HG03342 (cell line): ENCODE measurements around the gene TEX2.

ENCODE experiments used
- ATAC-seq: cut with Tn5 transposase; IDR thresholded peaks from one replicate; pipeline ENCODE4 v1.9.1; 2021; ENCODE audit warnings: mild to moderate bottlenecking, moderate library complexity; ENCODE audit not compliant: unreplicated experiment

The TEX2 gene

DNA sequence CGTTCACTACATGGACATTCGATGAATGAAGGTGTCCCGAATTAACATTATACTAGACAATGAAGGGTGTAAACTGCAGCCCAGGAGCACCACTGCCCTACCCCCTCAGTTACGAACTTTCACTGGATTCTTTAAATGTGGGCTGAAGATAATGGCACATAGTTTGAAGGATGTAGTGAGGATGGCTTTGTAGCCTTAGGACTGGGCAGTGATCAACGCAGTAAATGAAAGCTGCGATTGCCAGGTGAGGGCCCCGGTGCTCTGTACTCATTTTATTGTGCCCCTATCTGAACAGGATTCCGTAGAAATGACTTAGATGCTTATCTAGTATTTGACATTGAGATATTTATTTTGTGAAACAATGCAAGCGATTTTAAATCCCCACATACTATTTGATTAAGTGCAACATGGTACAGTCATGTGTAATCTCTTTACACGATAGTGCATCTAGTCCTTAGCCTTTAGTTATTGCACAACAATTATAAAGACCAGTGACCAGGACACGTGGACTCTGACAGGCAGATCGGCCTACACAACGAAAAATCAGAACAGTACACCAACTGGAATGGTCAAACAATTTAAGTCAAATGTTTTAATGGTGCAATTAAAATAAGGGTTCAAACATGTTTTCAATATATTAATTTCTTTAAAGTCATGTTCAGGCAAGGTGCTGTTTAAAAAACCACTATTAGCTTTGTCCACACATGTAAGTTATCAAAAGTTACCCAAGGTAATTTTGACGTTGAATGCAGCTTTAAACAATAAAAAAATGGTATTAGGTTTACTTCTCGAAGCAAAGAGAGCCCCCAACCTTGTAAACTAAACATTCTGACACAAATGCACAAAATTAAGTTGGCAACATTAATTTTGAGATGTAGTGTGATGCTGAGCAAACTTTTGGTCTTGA is 115.7 kb downstream of the TEX2 start:
- no peak for ATAC-seq

DNA sequence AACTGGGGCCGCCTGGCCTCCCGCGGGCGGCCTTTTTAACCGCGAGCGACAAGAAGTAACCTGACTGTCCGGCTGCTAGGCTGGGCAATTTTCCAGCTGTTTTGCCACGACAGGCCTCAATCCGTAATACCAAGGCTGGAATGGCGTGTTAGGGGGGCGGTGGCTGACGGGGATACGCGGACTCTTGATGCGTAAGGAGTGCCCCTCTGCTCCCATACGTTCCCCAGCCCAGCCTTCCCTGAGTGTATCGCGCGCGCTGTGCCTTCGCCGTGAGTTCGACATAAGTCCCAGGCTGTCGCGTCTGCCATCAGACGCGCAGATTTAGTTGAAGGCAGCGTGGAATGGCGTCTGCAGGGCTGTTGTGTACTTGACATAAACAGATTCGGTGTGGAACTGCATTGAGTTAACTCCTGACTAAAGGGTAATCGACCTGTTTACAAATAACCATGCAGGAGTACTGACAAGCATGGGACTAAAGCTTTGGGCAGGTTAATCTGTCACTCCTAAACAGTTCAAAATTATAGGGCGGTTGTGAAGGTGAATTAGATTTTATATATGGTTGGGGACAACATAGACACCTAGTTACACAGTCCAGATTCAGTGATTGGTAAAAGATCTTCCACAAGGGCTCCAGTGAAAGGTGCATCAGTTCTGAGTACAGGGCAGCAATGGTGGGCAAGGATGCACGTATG is 116.5 kb downstream of the TEX2 start:
- no peak for ATAC-seq

DNA sequence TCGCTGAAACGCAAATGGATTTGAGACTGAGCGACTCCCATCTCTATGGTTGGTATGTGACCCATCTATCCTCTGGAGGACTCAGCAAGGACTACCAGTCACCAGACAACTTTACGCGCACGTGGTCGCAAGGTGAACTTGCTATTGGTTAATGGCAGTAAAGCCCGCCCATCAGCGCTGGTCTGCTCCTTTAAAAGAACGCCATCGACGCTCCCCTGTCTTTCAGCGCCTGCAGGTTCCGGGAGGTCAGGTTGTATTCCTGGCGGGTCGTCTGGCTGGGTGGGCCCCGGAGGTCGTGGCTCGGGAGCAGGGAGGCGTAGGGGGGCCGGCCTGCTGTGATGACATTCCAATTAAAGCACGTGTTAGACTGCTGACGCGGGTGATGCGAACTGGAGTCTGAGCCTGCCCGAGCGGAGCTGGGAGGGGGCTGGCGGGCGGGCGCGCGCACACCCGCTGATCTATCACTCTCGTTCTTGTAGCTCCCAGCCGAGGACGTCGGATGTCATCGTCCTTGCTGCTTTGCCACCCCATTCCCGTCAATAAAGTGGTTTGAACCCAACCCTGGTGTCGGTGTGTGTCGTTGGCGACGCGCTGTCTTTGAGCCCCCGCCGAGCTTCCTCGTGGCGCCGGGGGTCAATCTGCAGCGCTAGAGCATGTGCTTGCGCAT is 117.2 kb downstream of the TEX2 start:
- peak; percentile 93 for ATAC-seq

DNA sequence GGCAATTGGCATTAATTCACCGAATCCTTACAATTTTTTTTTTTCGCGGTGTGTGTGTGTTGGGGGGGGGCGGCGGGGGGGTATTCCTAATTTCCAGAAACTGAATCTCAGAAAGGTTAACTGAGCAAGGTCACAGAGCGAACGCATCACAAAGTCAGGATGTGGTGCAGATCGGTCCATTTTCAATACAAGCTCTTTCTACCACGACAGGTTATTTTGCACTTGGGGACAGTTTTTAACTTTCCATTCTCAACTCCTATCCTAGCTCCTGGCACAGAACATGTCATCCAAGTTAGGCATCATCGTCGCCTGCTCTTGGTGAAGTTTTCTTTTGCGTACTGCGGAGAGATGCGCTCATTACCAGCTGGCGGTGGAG is 117.7 kb downstream of the TEX2 start:
- no peak for ATAC-seq

DNA sequence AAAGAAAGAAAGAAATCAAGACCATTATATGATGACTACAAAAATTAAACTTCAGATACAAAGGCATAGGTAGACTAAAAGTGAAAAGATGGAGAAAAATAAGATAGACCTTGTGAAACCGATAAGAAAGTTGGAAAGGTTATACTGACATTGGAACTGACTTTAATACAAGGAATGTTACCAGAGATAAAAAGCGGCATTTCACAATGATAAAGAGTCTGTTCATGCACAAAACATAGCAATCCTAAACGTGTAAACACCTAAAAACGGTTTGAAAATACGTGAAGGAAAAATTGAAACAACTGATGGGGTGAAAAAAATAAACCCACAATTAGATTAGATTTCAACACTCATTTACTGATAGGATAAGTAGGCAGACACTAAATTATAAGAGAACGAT is 123.5 kb downstream of the TEX2 start:
- ATAC-seq = no peak

DNA sequence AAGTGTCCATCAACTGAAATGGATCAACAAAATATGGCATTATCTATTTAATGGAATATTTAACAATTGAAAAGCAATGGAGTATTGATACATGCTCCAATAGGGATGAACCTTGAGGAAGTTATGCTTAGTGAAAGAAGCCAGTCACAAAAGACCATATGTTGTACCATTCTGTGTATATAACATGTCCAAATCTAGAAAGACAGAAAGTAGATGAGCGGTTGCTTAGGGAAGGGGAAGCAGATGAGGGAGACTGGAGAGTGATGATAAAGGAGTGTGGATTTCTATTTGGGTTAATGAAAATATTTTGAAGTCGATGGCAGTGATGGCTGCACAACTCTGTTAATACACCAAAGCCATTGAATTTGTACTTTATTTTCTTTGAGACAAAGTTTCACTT is 124.6 kb downstream of the TEX2 start:
- no peak for ATAC-seq

DNA sequence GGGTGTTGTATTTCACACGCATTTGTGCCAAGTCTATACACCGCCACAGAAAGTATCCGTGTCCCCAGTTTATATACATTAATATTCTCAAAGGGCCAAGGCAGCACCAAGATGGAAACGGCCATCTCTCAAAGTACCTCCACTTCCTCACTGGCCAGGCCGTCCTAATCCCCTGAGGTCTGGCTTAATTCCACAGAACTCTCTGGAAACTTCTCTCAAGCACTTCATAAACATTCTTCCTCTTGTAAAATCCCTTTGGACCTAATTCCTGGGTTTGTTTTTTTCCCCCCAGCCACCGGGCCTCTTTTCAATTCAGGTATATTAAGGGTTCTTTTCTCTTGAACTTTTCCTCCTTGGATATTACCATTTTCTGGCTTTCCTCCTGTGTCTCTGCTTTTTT is 128.1 kb downstream of the TEX2 start:
- no peak for ATAC-seq

DNA sequence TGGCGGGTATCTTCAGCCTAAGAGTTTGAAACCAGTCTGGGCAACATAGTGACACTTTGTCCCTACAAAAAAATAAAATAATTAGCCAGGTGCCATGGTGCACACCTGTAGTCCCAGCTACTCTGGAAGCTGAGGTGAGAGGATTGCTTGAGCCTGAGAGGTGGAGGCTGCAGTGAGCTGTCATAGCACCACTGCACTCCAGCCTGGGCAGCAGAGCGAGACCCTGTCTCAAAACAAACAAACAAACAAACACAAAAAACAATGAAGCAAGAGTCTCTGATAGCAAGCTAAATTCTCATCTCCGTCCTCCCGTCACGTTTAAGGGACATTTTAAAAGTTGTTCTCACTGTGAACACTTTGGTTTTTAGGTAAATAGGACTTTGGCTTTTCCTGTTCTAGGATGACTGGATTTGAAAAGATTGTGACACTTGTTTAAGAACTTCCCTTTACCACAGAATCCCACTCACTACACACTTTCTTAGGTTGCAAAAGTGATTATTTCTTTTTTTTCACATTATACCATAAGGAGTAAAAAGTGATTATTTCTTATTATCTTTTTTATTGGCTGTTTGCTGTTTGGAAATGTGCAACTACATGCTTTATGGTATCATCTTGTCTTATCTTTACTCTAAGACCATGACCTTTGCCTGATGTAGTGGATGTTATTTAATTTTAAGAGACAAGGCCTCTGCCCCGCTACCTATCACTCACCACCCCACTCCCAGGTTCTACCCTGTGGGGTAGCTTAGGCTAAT is 128.7 kb downstream of the TEX2 start:
- ATAC-seq = no peak

DNA sequence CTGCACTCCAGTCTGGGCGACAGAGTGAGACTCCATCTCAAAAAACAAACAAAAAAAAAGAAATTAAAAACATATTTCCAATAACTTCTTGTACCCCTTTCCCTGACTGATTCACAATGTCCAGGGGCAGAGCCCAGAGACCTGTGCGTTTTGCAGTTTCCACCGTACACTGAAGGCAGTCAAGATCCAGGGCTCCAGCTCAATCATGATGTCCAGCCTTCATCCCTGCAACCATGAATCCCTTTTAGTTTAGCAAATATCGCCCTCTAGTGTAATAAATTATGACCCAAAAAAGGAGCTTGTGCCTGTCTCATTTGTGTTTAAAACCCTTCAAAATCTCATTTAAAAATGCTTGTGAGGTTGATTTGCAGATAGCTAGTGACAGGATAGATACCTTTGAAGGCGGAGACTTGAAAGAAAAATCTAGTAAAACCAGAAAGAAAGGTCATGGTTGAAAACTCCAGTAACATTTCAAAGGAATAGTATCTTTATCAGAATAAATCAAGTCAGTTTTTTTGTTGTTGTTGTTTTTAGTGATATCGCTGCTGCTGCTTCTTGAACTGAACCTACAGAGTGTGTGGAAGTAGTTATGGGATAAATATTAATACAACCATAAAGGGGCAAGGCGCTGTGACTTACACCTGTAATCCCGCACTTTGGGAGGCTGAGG is 129.4 kb downstream of the TEX2 start:
- ATAC-seq = no peak

DNA sequence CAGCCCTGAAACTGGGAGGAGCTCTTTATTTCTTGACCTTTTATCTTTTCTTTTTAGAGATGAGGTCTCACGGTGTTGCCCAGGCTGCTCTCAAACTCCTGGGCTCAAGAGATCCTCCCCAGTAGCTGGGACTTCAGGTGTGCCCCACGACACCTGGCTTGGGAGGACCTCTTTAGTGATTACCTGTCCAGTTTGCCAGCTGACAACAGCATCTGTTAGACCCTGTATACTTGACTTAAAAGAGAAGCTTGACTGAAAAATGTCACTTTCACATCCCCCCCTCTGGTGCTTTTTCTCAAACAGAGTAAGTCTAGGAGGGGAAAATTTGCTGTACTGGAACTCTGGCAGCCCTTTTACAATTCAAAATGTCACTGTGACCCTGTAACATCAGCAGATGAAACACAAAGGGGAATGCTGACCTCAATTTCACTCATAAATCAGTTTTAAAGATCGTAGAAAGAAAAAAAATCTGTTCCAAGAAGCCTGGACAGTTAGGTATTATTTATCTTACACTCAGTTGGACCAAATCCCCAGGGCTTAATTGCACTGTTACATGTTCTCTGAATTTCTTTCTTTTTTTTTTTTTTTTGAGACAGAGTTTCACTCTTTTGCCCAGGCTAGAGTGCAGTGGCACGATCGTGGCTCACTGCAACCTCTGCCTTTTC is 131.3 kb downstream of the TEX2 start:
- ATAC-seq = no peak

DNA sequence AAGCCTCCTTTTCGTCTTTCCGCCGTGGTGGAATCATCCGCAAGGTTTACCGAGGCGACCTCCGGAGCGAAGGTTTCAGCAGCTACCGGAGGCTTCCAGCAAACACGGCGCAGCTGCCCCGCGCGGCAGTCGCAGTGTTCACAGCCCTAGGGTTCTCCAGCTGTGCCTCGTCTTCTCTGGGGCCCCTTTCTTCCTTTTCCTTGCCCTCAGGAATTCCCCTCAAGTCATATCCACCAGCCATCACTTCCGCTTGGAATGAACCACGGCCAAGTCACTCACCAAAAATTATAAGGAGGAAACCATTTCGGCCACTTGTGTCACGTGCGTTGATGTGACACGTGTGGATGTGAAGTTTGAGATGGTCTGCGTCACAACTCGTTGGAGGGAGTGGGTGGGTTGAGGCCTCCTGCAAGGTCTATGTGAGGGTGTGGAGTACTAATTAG is 132.5 kb downstream of the TEX2 start:
- peak; percentile 22 for ATAC-seq

DNA sequence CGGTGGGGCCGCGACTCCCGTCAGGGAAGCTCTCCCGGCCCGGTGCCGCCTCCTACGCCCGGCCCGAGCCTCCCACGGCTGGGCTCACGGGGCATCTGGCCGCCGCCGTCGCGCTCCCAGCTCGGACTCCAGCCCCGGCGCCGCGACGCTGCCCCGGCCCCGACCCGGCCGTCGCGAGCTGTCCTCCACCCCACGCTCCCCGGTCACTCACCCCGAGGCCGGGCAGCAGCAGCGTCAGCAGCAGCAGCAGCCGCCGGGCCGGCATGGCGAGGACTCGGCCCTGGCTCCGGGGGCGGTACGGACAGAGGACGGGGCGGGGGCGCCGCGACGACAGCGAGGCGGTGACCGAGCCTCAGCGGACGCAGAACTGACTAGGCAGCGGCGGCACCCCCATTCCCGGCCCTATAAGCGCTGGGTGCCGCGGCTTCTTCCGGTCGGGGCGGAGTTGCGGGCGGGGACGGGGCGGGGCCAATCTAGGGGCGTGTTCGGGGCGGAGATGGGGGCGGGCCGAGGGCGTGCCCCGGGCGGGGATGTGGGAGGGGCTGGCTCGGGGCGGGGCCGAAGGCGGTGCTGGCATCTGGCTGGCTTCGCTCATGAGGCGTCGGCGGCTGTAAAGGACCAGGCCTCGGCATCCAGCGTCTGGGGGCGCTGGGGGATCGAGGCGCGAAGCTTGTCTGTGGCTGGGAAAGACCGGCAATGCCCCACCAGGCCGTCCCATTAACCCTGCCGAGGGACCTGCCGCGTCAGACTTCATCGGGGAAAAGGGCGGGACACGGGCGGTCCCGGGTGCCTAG is 133.1 kb downstream of the TEX2 start, which contains the start of gene ERN1:
ERN1 (minus strand) TSS at position 380 of the 794 bp plus-strand sequence; CDS start at position 265, 115 bp downstream.
- ATAC-seq = peak; percentile 74

DNA sequence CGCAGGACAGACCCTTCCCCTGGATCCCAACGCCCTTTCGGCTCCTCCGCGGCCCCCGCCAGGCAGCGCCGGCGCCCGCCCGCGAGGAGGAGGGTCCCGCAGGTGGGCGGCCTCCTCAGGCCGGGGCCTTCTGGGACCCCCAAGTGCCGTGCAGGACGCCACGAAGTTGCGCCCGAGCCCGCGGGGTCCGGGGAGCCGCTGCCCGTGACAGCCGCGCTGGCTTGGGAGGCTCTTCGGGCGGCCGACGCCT is 133.6 kb downstream of the TEX2 start:
- ATAC-seq = no peak

DNA sequence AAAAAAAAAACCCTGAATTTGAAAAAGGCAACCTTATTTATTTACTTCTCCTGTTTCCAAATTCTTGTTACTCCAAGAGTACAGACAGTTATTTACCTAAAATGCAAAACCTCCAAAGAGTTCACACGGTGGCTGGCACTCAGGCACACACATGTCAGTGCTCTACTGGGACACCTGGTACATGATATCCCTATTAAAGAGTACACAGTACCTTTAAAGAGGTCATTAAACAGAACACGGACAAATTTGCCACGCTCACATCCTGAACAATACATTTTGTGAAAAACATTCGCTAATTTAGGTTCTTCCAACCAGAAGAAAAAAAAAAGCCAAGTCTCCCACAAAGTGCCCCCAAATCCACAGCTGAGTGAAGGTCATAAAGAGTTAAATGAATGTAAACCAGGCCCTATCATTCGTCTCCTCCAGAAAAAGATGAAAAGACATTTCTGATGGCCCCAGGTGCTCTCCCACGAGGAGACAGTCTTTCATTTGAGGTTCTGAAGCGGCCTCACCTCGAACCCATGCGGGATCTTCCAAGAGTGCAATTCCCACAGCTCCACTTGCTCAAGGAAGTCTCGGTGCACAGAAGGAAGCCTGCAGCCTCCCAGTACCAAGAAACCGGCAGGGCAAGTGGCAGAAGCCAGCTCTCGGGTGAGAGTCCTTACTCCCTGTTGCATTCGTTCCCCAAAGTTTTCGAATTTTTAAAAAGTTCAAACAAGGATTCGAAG is 134.1 kb downstream of the TEX2 start:
- ATAC-seq = no peak

DNA sequence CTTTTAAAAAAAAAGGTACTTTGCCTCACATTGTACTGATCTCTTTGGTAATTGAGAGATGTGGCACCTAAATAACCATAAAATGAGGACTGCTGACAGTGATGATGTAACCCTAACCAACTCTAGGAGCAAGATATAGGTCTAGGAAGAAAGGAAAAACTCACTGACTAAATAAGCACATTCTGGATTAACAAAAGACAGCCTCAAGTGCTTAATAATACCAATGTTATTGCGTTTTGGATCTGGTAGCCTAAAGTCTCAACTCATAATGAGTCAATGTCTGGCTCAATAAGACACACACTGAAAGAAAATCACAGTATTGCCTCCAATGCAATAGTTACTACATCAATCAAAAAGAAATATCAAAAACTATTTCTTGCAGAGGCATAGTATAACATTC is 136.1 kb downstream of the TEX2 start:
- ATAC-seq = no peak

DNA sequence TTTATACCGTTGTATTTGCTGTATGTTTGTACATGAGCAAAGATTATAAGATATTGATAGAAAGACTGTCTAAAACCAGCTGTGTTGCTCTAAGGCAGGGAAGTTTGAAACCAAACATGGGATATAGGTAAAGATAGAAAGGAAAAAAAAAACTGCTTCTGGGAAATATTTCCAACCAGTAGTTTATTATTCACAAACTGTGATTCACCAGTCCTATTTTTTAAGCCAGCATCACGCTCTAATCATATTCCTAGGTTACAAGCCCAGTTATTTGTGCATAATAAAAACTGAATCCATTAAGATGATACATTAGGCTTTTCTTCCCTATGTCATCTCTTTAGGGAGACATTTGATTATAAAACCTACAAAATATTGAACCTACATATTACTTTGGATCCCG is 137.1 kb downstream of the TEX2 start:
- no peak for ATAC-seq

DNA sequence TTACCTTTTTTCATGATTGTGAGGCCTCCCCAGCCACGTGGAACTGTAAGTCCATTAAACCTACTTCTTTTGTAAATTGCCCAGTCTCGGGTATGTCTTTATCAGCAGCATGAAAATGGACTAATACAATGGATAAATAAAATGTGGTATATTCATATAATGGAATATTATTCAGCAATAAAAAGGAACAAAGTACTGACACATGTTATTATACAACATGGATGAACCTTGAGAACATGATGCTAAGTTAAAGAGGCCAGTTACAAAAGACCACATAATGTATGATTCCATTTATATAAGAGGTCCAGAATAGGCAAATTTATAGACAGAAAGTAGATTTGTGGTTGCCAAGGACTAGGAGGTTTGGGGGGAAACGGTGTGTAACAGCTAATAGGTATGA is 138.5 kb downstream of the TEX2 start:
- ATAC-seq = no peak

DNA sequence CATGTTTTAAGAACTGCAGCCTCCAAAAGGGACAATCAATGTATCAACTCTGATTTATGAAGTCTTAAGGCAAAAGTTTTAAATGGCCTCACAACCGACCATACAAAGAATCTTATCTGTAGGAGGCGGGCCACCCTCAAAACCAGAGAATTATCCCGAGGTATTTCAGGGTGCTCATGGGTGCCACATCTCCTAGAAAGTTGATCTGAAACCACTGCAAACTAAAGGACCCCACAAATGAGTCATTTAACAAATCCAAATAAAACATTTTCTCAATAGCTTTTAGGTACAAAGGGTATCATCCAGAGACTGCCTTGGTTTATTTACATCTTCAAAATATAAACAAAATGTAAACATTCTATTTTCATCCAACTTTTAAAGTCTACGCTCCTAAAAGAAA is 139.9 kb downstream of the TEX2 start:
- no peak for ATAC-seq
